Esophagus muscularis mucosa (tissue), 4 donors: ENCODE results near the gene PIGT. TPM values are rescaled to one million over a fixed set of nuclear protein-coding genes. Genes with fewer than 3 reads are reported as not detected.

Experiments
- small RNA-seq, 3 donors: library from RNA; depleted of rRNA; stranded (forward); fragments of <200 nt; gene quantifications; one replicate each; pipeline ENCODE3, GENCODE V24; 2016
- total RNA-seq, 4 donors: library from RNA; depleted of rRNA; stranded (reverse); fragments of >200 nt; gene quantifications; one replicate each; pipeline versions ENCODE4 v1.1.0 to v1.2.1, GENCODE V29; 2016

PIGT gene
- total RNA-seq, 4 donors from 2014 or later, result 64.4 to 90.9 (median 80.4) TPM

Small RNAs within 50 kb of the gene (small RNA-seq; reads per million reads assigned to genes)
- gene MIR6812, result 0 reads per million in 3 donors

Other genes starting within 250 kb of the PIGT start
- gene PI3, start 241.2 kb upstream of the PIGT start, total RNA-seq, result 1 to 10 TPM in 1 of 4 donors, not detected in 3; 1.0 TPM
- not detected for gene SEMG1, start 209.1 kb upstream of the PIGT start, total RNA-seq
- not detected for gene SEMG2, start 194.8 kb upstream of the PIGT start, total RNA-seq
- gene SLPI, start 161.6 kb upstream of the PIGT start, total RNA-seq, result 100 to 1,000 TPM in 1 of 4 donors, 10 to 100 TPM in 3; 27.8 to 109 (median 66.4) TPM
- gene RBPJL, start 109.3 kb upstream of the PIGT start, total RNA-seq, result not detected
- under 1 TPM in 2 of 4 donors, not detected in 2; 0.17 to 0.33 TPM for gene MATN4, start 107.8 kb upstream of the PIGT start, total RNA-seq
- gene SDC4, start 67.7 kb upstream of the PIGT start, total RNA-seq, result 100 to 1,000 TPM in 1 of 4 donors, 10 to 100 TPM in 3; 61.9 to 177 (median 72.2) TPM
- gene SYS1, start 53.0 kb upstream of the PIGT start, total RNA-seq, result 10 to 100 TPM; 28.2 to 48.4 (median 42.5) TPM
- 1 to 10 TPM in 2 of 4 donors, under 1 TPM in 1, not detected in 1; 0.17 to 2.1 (median 1.1) TPM for gene TP53TG5, start 37.8 kb upstream of the PIGT start, total RNA-seq
- 100 to 1,000 TPM in 2 of 4 donors, 10 to 100 TPM in 2; 63.0 to 130 (median 109) TPM for gene DBNDD2, start 7.9 kb upstream of the PIGT start, total RNA-seq
- gene WFDC2, start 53.6 kb downstream of the PIGT start, total RNA-seq, result 1 to 10 TPM in 2 of 4 donors, not detected in 2; 2.1 to 2.6 TPM
- not detected for gene SPINT3, start 99.5 kb downstream of the PIGT start, total RNA-seq
- gene WFDC6, start 123.3 kb downstream of the PIGT start, total RNA-seq, result not detected
- not detected for gene EPPIN, start 131.3 kb downstream of the PIGT start, total RNA-seq
- not detected for gene WFDC8, start 163.1 kb downstream of the PIGT start, total RNA-seq
- gene WFDC10A, start 213.6 kb downstream of the PIGT start, total RNA-seq, result not detected
- not detected for gene WFDC9, start 215.1 kb downstream of the PIGT start, total RNA-seq